Heart left ventricle (tissue), 13 donors: ENCODE measurements around the gene COX5B.

ENCODE experiments used
- POLR2A ChIP-seq, 2 donors: fragments of 450-650 bp; IDR thresholded peaks; one replicate each; pipeline ENCODE4 v1.6.1; 2017; ENCODE audit warnings: antibody characterized with exemption in 2 of 2, mild to moderate bottlenecking in 2 of 2, moderate library complexity in 2 of 2
- TF ChIP-seq, protein P1 (sequence below), 12 donors: fragments of 200-600 bp; sonication (generic) in 4 of 12; IDR thresholded peaks; one replicate each; pipeline versions ENCODE4 v1.5.0 to v1.8.0; 2018 to 2022; ENCODE audit warnings: antibody characterized with exemption in 12 of 12, mild to moderate bottlenecking in 5 of 12
- donor health status: ischemic (EF 13 %, LVEDD 7.1; RV severe dilation, severe dysfunction).
- donor health status: DM: no; HTN: yes; CAD: no.
- donor health status: DM: no; HTN: no; CAD: no.
- donor health status: ischemic (EF 25% LVEDD 6.9; RV normal size, moderate dysfunction).
- donor health status: ischemic (EF 25% LVEDD 5.7; RV mildly dilated, moderate dysfunction).
- donor health status: ischemic (EF 35%, LVEDD 5.7; RV mildly dilated, moderate dysfunction).
- donor health status: nonischemic (EF 11% LVEDD 7.7; RV severe dilation, severe dysfunction).
- donor health status: DM: yes; HTN: yes; CAD: no.
- donor health status: PGD.
- donor health status: ischemic (EF 29% LVEDD 5.4; RV normal size, mild dysfunction).
- donor health status: nonischemic (EF 23%, LVEDD 6.1; RV moderate dilation, normal function).

DNA sequence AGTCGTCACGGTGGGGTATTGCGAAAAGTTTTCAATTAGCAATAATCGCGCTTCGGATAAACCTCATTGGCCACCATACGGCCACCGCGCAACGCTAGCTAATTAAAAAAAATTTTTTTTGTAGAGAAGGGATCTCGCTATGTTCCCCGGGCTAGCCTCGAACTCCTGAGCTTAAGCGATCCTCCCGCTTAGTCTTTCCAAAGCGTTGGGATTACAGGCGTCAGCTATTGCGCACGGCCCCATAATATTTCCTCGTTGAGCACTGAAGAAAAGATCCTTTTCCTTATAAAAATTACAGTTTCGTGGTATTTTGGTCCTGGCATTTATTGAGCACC, 18.7 kb downstream of the COX5B start:
- TF ChIP-seq, protein P1, sequence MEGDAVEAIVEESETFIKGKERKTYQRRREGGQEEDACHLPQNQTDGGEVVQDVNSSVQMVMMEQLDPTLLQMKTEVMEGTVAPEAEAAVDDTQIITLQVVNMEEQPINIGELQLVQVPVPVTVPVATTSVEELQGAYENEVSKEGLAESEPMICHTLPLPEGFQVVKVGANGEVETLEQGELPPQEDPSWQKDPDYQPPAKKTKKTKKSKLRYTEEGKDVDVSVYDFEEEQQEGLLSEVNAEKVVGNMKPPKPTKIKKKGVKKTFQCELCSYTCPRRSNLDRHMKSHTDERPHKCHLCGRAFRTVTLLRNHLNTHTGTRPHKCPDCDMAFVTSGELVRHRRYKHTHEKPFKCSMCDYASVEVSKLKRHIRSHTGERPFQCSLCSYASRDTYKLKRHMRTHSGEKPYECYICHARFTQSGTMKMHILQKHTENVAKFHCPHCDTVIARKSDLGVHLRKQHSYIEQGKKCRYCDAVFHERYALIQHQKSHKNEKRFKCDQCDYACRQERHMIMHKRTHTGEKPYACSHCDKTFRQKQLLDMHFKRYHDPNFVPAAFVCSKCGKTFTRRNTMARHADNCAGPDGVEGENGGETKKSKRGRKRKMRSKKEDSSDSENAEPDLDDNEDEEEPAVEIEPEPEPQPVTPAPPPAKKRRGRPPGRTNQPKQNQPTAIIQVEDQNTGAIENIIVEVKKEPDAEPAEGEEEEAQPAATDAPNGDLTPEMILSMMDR (IDR thresholded peaks at IDR 0.05) = peak in 2 of 12 donors; percentile 2 to 14
- no peak for TF ChIP-seq POLR2A (IDR thresholded peaks at IDR 0.05)
